Dendritic cell treated with granulocyte-macrophage colony-stimulating factor and Interleukin-4, amounts not matched to agents 40 ng/mL and 50 ng/mL, for 4 days (primary cell): Measurements from ENCODE around the gene DRC7.

Experiments used
- H3K27ac Mint-ChIP-seq: one replicate; pipeline ENCODE4 v1.8.0; 2022; ENCODE audit warnings: mild to moderate bottlenecking, mixed read lengths
- H3K27me3 Mint-ChIP-seq: one replicate; pipeline ENCODE4 v1.8.0; 2022; ENCODE audit warnings: mild to moderate bottlenecking, mixed read lengths
- H3K36me3 Mint-ChIP-seq: one replicate; pipeline ENCODE4 v1.8.0; 2022; ENCODE audit warnings: low read depth, mixed read lengths
- H3K4me1 Mint-ChIP-seq: one replicate; pipeline ENCODE4 v1.8.0; 2022; ENCODE audit warnings: low read depth, mixed read lengths
- H3K4me3 Mint-ChIP-seq: one replicate; pipeline ENCODE4 v1.8.0; 2022; ENCODE audit warnings: mild to moderate bottlenecking, moderate library complexity, mixed read lengths
- H3K9me3 Mint-ChIP-seq: one replicate; pipeline ENCODE4 v1.8.0; 2022; ENCODE audit warnings: mixed read lengths
- intact Hi-C: fragments of 100-400 bp; cut with micrococcal nuclease; formaldehyde crosslinking; loops from one replicate; pipeline ENCODE4 v1.15.0; 2022

DRC7 gene

GRCh38 chr16:57752203-57752580 lies 57.6 kb downstream of the DRC7 start:
- H3K4me3 Mint-ChIP-seq: no peak overlapping the region
- peaks cover 77% of the 10 kb centered on the region for H3K36me3 Mint-ChIP-seq
- intact Hi-C loops: no loop called here
- no peaks in the 10 kb centered on the region for H3K9me3 Mint-ChIP-seq
- H3K27ac Mint-ChIP-seq: no peak overlapping the region
- H3K27me3 Mint-ChIP-seq: no peaks in the 10 kb centered on the region
- peaks cover 10% of the 10 kb centered on the region for H3K4me1 Mint-ChIP-seq

GRCh38 chr16:57752581-57753447 lies 58.2 kb downstream of the DRC7 start:
- intact Hi-C loops: no loop called here
- H3K9me3 Mint-ChIP-seq: no peaks in the 10 kb centered on the region
- peaks cover 77% of the 10 kb centered on the region for H3K36me3 Mint-ChIP-seq

GRCh38 chr16:57753448-57754353 lies 59.1 kb downstream of the DRC7 start:
- Mint-ChIP-seq H3K36me3 (peaks cover 81% of the 10 kb centered on the region), H3K9me3 (no peaks in the 10 kb centered on the region), H3K27me3 (no peaks in the 10 kb centered on the region), H3K27ac (no peak overlapping the region), H3K4me1 (peaks cover 10% of the 10 kb centered on the region), H3K4me3 (no peak overlapping the region)
- intact Hi-C loops: no loop called here

More at GRCh38 chr16:57752581-57753447, 58.2 kb downstream of the DRC7 start:
- H3K4me1 Mint-ChIP-seq: peaks cover 10% of the 10 kb centered on the region
- no peak overlapping the region for H3K4me3 Mint-ChIP-seq
- H3K27me3 Mint-ChIP-seq: no peaks in the 10 kb centered on the region
- H3K27ac Mint-ChIP-seq: no peak overlapping the region

- Mint-ChIP-seq H3K27ac (no peak overlapping the region), H3K4me1 (peaks cover 10% of the 10 kb centered on the region), H3K4me3 (no peak overlapping the region), H3K27me3 (no peaks in the 10 kb centered on the region), H3K36me3 (peaks cover 84% of the 10 kb centered on the region), H3K9me3 (no peaks in the 10 kb centered on the region)
- intact Hi-C loops: no loop called here
Observed at GRCh38 chr16:57754354-57755060, 59.9 kb downstream of the DRC7 start.

GRCh38 chr16:57755061-57755684 lies 60.6 kb downstream of the DRC7 start:
- peaks cover 15% of the 10 kb centered on the region for H3K4me1 Mint-ChIP-seq
- H3K36me3 Mint-ChIP-seq: peaks cover 91% of the 10 kb centered on the region
- intact Hi-C loops: no loop called here
- no peaks in the 10 kb centered on the region for H3K9me3 Mint-ChIP-seq
- H3K4me3 Mint-ChIP-seq: no peak overlapping the region
- H3K27ac Mint-ChIP-seq: no peak overlapping the region
- H3K27me3 Mint-ChIP-seq: no peaks in the 10 kb centered on the region

- Mint-ChIP-seq H3K9me3 (no peaks in the 10 kb centered on the region), H3K36me3 (peaks cover 94% of the 10 kb centered on the region), H3K4me1 (peaks cover 17% of the 10 kb centered on the region), H3K27ac (no peak overlapping the region), H3K4me3 (no peak overlapping the region), H3K27me3 (no peaks in the 10 kb centered on the region)
- intact Hi-C loops: loop anchor here (2.0 kb wide), 1 partner anchor 245 kb away; the partner anchor contains the start of genes USB1 and ZNF319
Observed at GRCh38 chr16:57755726-57756423, 61.3 kb downstream of the DRC7 start.

- Mint-ChIP-seq H3K9me3 (no peaks in the 10 kb centered on the region), H3K36me3 (peaks cover 94% of the 10 kb centered on the region), H3K4me1 (peaks cover 17% of the 10 kb centered on the region), H3K27me3 (no peaks in the 10 kb centered on the region), H3K27ac (no peak overlapping the region), H3K4me3 (no peak overlapping the region)
- intact Hi-C loops: loop anchor here (1.0 to 2.0 kb wide), 3 partner anchors 107 to 249 kb away; partner anchors contain the start of genes USB1 and ZNF319
Observed at GRCh38 chr16:57756424-57757325, 62.1 kb downstream of the DRC7 start.

GRCh38 chr16:57757326-57757786 lies 62.8 kb downstream of the DRC7 start:
- Mint-ChIP-seq H3K4me3 (no peak overlapping the region), H3K27ac (no peak overlapping the region), H3K9me3 (no peaks in the 10 kb centered on the region), H3K36me3 (peaks cover 94% of the 10 kb centered on the region), H3K4me1 (peaks cover 17% of the 10 kb centered on the region), H3K27me3 (no peaks in the 10 kb centered on the region)
- intact Hi-C loops: loop anchor here (1.0 to 2.0 kb wide), 3 partner anchors 106 to 248 kb away; partner anchors contain the start of genes USB1 and ZNF319

GRCh38 chr16:57757883-57758282 lies 63.3 kb downstream of the DRC7 start:
- Mint-ChIP-seq H3K27me3 (no peaks in the 10 kb centered on the region), H3K4me1 (peaks cover 17% of the 10 kb centered on the region), H3K36me3 (peaks cover 94% of the 10 kb centered on the region), H3K27ac (no peak overlapping the region), H3K9me3 (no peaks in the 10 kb centered on the region), H3K4me3 (no peak overlapping the region)
- intact Hi-C loops: loop anchor here (1.0 to 2.0 kb wide), 3 partner anchors 105 to 247 kb away; partner anchors contain the start of genes USB1 and ZNF319

- Mint-ChIP-seq H3K27me3 (no peaks in the 10 kb centered on the region), H3K36me3 (peaks cover 94% of the 10 kb centered on the region), H3K27ac (peak overlapping the region; percentile 9), H3K4me3 (no peak overlapping the region), H3K9me3 (no peaks in the 10 kb centered on the region), H3K4me1 (peaks cover 17% of the 10 kb centered on the region)
- intact Hi-C loops: no loop called here
Observed at GRCh38 chr16:57758331-57759117, 63.9 kb downstream of the DRC7 start.

GRCh38 chr16:57759131-57759530 lies 64.5 kb downstream of the DRC7 start:
- Mint-ChIP-seq H3K4me3 (no peak overlapping the region), H3K27me3 (no peaks in the 10 kb centered on the region), H3K36me3 (peaks cover 94% of the 10 kb centered on the region), H3K9me3 (no peaks in the 10 kb centered on the region), H3K4me1 (peaks cover 17% of the 10 kb centered on the region), H3K27ac (peak overlapping the region; percentile 9)
- intact Hi-C loops: no loop called here
